Measurements from ENCODE around the gene MRPS18A.

MRPS18A gene

DNA sequence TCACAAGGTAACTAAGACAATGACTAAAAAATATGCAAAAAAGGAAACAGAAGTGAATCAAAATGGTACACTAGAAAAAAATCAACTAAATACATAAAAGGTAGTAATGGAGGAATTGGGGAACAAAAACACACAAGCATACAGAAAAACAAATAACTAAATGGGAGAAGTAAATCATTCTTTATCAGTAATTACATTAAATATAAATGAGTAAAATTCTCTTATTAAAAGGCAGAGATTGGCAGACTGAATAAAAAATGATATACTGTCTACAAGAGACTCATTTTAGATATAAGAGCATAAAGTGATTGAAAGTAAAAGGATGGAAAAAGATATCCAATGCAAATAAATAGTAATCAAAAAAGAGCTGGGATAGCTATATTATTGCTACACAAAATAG lies 43.0 kb upstream of the MRPS18A start:
- no peak for DNase-seq (ENCODE audit: low read depth)
- in situ Hi-C loops (cut with HindIII; ENCODE audit: low sequenced_read_pairs): no loop called here
- no peak overlapping the region for H3K4me3 ChIP-seq (ENCODE audit: low read depth, low read length)
- TF ChIP-seq, protein P1, sequence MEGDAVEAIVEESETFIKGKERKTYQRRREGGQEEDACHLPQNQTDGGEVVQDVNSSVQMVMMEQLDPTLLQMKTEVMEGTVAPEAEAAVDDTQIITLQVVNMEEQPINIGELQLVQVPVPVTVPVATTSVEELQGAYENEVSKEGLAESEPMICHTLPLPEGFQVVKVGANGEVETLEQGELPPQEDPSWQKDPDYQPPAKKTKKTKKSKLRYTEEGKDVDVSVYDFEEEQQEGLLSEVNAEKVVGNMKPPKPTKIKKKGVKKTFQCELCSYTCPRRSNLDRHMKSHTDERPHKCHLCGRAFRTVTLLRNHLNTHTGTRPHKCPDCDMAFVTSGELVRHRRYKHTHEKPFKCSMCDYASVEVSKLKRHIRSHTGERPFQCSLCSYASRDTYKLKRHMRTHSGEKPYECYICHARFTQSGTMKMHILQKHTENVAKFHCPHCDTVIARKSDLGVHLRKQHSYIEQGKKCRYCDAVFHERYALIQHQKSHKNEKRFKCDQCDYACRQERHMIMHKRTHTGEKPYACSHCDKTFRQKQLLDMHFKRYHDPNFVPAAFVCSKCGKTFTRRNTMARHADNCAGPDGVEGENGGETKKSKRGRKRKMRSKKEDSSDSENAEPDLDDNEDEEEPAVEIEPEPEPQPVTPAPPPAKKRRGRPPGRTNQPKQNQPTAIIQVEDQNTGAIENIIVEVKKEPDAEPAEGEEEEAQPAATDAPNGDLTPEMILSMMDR (IDR thresholded peaks at IDR 0.05; ENCODE audit: low read depth, low read length, missing control alignments): no peak

GRCh38 chr6:43729537-43729936 lies 41.9 kb upstream of the MRPS18A start:
- DNase-seq (ENCODE audit: low read depth): no peak
- no peak overlapping the region for H3K4me3 ChIP-seq (ENCODE audit: low read depth, low read length)
- in situ Hi-C loops (cut with HindIII; ENCODE audit: low sequenced_read_pairs): no loop called here
- TF ChIP-seq, protein P1 (IDR thresholded peaks at IDR 0.05; ENCODE audit: low read depth, low read length, missing control alignments): no peak

GRCh38 chr6:43728586-43728985 lies 41.0 kb upstream of the MRPS18A start:
- no peak overlapping the region for H3K4me3 ChIP-seq (ENCODE audit: low read depth, low read length)
- in situ Hi-C loops (cut with HindIII; ENCODE audit: low sequenced_read_pairs): no loop called here
- DNase-seq (ENCODE audit: low read depth): no peak
- TF ChIP-seq, protein P1 (IDR thresholded peaks at IDR 0.05; ENCODE audit: low read depth, low read length, missing control alignments): no peak

GRCh38 chr6:43727634-43728033 lies 40.0 kb upstream of the MRPS18A start:
- no peak overlapping the region for H3K4me3 ChIP-seq (ENCODE audit: low read depth, low read length)
- TF ChIP-seq, protein P1 (IDR thresholded peaks at IDR 0.05; ENCODE audit: low read depth, low read length, missing control alignments): no peak
- no peak for DNase-seq (ENCODE audit: low read depth)
- in situ Hi-C loops (cut with HindIII; ENCODE audit: low sequenced_read_pairs): no loop called here

GRCh38 chr6:43725643-43726580 lies 38.3 kb upstream of the MRPS18A start:
- TF ChIP-seq, protein P1 (IDR thresholded peaks at IDR 0.05; ENCODE audit: low read depth, low read length, missing control alignments): no peak
- H3K4me3 ChIP-seq (ENCODE audit: low read depth, low read length): no peak overlapping the region
- DNase-seq (ENCODE audit: low read depth): no peak
- in situ Hi-C loops (cut with HindIII; ENCODE audit: low sequenced_read_pairs): no loop called here

DNA sequence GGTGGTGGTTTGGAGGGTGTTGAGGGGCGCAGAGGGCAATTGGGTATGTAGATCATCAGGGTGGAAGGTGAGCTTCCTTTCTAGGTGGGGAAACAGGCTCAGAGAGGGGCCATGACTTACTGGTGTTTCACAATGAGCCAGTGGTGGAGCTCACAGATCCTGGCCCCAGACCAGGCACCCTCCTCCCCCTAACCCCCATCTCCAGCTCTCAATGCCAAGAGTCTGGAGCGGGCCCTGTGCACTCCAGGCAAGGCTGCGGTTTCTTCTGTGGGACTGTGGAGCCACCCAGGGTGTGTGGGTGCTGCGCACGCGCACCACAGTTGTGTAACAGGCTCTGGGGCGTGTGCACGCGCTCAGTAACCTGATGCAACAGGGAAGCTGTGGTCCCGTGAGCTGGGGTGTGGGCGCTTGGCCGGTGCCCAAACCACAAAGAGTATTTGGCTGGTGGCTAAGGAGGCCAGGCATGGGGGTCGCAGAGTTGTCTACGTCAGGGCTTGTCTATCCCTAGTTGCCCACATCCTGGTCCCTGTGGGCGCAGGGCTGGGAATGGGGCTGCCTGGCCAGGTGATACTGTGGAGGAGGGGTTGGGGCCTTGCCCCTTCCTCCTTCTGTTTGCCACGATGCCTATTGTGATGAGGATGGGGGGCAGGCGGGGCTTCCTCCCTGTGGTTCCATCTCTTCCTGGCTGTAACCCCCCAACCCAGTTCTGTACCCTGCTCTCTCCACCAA lies 37.5 kb upstream of the MRPS18A start:
- in situ Hi-C loops (cut with HindIII; ENCODE audit: low sequenced_read_pairs): no loop called here
- TF ChIP-seq, protein P1 (IDR thresholded peaks at IDR 0.05; ENCODE audit: low read depth, low read length, missing control alignments): no peak
- H3K4me3 ChIP-seq (ENCODE audit: low read depth, low read length): no peak overlapping the region
- peak; percentile 85 for DNase-seq (ENCODE audit: low read depth)
